Measurements from ENCODE around the gene DDX27.

DDX27 gene

DNA sequence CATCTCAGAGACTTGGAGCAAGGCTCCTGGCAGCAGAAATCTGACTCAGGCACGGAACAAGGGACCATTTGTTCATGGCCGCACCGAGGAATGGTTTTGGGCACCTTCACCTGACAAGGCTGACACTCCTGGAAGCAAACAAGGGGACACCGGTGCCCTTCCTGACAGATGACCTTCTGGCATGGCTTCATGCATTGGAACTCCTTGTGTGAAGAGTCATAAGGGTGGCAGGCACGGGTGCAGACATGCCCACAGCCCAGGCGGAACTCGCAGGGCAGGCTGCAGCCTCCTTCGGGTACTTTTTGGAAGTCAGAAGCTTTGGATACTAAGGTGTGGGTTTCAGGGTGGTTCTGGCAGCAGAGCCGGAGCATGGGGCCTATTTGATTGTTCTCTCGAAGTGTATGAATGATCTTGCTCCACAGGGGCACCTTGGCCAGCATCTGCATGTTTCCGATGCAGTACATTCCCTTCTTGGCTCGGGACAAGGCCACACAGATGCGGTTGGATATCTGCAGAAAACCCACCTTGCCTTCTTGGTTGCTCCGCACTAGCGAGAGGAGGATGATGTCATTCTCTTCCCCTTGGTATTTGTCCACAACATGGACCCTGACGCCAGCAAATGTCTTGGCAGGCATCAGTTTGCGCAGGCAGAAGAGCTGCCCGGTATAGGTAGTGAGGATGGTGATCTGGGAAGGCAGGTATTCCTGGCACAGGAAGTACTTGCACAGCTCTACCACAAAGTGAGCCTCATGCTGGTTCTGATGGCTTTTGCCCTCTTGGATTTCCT lies 29.9 kb downstream of the DDX27 start:
- DNase-seq, result no peak

DNA sequence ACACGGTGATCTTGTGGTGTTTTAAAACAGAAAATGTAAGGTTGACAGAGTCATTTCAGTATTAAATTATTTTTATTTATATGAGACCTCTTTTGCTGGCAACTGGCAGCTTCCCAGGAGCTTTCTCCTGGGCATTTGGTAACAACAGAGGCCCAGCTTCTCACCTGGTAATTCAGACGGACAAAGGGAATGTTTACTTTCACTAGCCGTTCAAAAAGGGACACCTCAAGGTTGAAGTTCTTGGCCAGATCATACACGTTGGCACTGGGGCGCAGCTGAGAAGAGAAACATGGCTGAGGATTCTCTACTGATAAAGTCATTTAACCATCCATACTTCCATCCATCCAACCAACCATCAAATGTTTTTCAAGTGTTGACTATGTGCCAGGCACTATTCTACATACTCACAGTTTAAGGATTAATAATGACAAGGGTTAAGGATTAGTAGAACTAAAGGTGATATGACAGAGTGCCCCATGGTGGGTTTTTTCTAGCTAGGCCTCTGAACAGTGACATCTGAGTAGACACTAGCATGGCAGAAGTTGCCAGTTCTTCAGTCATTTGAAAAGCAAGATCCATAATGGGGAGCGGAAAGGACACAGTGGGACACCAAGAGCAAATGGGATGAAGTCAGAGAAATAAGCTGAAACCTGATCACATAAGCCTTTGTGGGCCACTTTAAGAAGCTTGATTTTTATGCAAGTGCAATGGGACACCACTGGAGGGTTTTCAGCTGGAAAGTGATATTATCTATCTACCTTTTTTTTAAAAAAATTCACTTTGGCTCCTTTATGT lies 33.5 kb downstream of the DDX27 start:
- DNase-seq, result no peak

GRCh38 chr20:49256261-49256660 lies 37.0 kb downstream of the DDX27 start:
- DNase-seq, result no peak

GRCh38 chr20:49259284-49259683 lies 40.1 kb downstream of the DDX27 start:
- DNase-seq, result no peak

- DNase-seq, result no peak
Measured at GRCh38 chr20:49259799-49260198, 40.6 kb downstream of the DDX27 start.

GRCh38 chr20:49260218-49260617 lies 41.0 kb downstream of the DDX27 start:
- DNase-seq, result no peak

DNA sequence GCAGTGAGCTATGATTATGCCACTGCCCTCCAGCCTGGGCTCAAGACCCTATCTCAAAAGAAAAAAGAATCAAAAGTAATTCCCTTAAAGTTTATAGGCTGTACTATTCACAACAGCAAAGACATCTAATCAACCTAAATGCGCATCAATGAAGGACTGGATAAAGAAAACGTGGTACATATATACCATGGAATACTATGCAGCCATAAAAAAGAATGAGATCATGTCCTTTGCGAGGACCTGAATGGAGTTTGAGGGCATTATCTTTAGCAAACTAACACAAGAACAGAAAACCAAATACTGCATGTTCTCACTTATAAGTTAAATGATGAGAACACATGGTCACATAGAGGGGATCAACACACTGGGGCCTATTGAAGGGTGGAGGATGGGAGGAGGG lies 42.0 kb downstream of the DDX27 start:
- no peak for DNase-seq

DNA sequence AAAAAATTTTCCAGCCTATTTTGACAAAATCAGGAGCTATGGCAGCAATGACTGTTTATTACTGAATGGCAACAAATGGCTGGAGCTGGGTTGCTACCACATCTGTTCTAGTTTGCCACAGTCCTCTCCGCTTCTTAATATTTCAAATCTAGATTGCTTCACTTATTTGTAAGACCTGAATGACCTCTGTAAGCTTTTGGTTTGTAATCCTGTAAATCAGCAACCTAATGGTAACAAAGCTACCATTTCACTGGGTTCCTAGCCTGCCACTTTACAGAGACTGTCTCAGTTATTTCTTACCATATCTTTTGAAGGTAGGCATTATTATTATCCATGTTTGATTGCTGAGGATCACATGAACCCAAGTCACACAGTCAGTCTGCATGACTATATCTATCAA lies 43.2 kb downstream of the DDX27 start:
- no peak for DNase-seq

- no peak for DNase-seq
Measured at GRCh38 chr20:49267327-49267726, 48.1 kb downstream of the DDX27 start.

DNA sequence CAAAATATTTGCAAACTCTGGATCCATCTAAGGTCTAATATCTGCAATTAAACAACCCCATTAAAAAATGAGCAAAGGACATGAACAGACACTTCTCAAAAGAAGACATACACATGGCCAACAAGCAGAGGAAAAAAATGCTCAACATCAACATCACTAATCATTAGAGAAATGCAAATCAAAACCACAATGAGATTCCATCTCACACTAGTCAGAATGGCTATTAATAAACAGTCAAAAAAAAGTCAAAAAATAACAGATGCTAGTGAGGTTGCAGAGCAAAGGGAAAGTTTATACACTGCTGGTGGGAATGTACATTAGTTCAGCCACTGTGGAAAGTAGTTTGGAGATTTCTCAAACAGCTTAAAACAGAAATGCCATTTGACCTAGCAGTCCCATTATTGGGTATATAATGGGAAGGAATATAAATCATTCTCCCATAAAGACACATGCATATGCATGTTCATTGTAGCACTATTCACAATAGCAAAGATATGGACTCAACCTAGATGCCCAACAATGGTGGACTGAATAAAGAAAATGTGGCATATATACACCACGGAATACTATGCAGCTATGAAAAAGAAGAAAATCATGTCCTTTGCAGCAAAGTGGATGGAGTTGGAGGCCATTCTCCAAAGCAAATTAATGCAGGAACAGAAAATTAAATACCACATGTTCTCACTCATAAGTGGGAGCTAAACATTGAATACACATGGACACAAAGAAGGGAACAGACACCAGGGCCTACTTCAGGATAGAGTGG lies 49.6 kb downstream of the DDX27 start:
- DNase-seq, result no peak

GRCh38 chr20:49270177-49270576 lies 51.0 kb downstream of the DDX27 start:
- DNase-seq, result no peak

GRCh38 chr20:49270736-49271135 lies 51.5 kb downstream of the DDX27 start:
- no peak for DNase-seq

GRCh38 chr20:49272654-49273053 lies 53.4 kb downstream of the DDX27 start:
- DNase-seq, result no peak

DNA sequence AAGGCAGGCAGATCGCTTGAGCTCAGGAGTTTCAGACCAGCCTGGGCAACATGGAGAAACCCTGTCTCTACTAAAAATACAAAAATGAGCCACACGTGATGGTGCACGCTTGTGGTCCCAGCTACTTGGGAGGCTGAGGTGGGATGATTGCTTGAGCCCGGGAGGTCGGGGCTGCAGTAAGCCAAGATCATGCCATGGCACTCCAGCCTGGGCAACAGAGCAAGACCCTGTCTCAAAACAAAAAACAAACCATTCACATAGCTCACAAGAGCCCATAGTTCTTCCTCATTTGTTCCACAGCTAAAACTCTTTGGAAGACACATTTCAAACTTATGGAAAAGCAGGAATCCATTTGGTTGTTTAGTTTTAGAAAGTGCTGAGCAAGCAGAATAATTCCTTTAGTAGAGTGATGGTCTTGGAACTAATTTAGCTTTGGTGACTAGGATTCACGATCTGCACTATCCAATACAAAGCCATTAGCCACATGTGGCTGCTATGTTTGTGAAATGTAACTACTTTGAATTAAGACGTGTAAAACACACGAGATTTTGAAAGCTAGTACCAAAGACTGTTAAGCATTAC lies 54.6 kb downstream of the DDX27 start:
- no peak for DNase-seq

DNA sequence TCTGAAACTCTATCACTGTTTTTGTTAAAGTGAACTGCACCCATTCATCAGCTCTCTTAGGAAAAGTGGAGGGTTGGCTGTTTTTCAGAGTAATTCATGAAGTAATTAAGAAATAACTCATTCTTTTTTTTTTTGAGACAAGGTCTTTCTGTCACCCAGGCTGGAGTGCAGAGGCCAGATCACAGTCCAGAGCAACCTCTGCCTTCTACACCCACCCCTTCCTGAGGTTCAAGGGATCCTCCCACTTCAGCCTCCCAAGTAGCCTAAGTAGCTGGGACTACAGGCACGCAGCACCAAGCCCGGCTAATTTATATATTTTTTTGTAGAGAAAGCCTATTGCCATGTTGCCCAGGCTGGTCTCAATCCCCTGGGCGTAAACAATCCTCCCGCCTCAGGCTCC lies 56.0 kb downstream of the DDX27 start:
- DNase-seq, result no peak

DNA sequence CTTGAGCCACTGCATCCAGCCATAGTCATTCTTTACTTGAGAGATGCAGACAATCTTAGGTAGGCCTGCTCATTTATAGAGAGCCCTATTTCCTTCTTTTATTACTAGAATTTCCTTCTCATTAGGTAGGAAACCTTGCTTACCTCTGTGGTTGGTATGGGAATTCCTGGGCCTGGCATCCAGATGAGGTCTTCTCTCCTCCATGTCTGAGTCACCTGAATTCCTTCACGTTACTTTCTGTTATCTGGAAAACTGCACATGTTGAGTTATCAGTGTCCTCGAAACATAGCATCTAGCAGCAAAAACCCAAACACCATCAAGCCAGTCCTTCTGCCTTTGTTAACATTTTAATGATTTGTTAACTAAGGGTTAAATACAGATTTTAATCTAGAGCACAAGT lies 56.4 kb downstream of the DDX27 start:
- DNase-seq, result no peak

DNA sequence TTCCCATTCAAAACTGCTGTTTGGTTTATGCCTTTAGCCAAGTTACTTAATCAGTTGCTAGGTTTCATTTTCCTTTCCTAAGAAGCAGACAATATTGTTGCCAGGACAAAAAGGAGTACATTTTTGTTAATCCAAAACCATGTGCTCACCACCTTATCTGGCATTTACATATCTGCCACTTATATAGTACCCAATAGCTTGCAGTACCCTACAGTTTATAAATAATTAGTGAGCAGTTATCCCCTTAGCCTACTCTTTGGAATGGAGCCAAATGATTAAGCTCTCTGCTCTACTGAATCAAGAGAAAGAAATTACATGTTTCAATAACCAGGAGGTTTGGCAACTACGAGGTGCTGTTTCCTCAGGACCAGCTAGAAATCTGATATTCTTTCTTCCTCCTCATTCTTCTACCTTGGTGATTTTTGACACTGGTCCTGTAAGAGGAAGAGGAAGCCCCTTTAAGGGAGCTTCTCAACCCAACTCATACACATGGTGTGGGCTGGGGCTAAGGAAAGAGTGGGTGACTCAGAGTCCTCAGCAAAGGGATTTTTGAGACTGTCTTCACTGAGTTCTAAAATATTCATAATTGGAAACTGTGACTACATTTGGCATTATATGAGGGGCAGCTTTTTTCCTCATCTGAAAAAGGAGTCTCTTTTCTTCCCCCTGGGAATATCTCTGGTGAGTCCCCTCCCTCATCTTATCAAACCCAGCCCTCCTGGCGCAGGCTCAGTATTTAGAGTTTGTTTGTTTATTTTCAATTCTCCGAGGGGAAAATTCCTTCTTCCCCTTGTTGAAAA lies 57.1 kb downstream of the DDX27 start:
- peak; percentile 73 for DNase-seq

- DNase-seq, result peak; percentile 78
Measured at GRCh38 chr20:49276961-49277785, 58.0 kb downstream of the DDX27 start.

GRCh38 chr20:49277786-49278035 lies 58.5 kb downstream of the DDX27 start:
- DNase-seq, result no peak

GRCh38 chr20:49278036-49278817 lies 59.0 kb downstream of the DDX27 start, which contains the start of gene ZNFX1:
ZNFX1 (minus strand) TSS chr20:49278057; CDS start chr20:49275839, 2,218 bp downstream.
- DNase-seq, result peak; percentile 99
